ENCODE data around the gene RPS13.
"Not testable (repeated sequence)": the region's sequence is repeated elsewhere in the genome, so short reads cannot be mapped to it uniquely, and the experiment has no call there.

Gene RPS13

GRCh38 chr11:17034027-17034426 lies 43.4 kb downstream of the RPS13 start:
- DNase-seq = not testable (repeated sequence)

- no peak for DNase-seq
Measured at GRCh38 chr11:17026487-17027082, 50.9 kb downstream of the RPS13 start.

- no peak for DNase-seq
Measured at GRCh38 chr11:17024924-17025323, 52.5 kb downstream of the RPS13 start.
